Anterior cingulate cortex (tissue), 58 donors: ENCODE data around the gene MS4A10.
A peak's percentile ranks its signal among the peaks of the same experiment; 100 is the strongest.
"Not testable (repeated sequence)": the region's sequence is repeated elsewhere in the genome, so short reads cannot be mapped to it uniquely, and the experiment has no call there.

ENCODE experiments used
- DNase-seq, 58 donors: peaks; one replicate each; lab custom pipeline; 2025; lab: John Stamatoyannopoulos, UW

The MS4A10 gene

GRCh38 chr11:60821827-60822599, 36.9 kb downstream of the MS4A10 start:
- no peak for DNase-seq

- not testable (repeated sequence) for DNase-seq
Measured at GRCh38 chr11:60823745-60824306, 38.7 kb downstream of the MS4A10 start.

DNA sequence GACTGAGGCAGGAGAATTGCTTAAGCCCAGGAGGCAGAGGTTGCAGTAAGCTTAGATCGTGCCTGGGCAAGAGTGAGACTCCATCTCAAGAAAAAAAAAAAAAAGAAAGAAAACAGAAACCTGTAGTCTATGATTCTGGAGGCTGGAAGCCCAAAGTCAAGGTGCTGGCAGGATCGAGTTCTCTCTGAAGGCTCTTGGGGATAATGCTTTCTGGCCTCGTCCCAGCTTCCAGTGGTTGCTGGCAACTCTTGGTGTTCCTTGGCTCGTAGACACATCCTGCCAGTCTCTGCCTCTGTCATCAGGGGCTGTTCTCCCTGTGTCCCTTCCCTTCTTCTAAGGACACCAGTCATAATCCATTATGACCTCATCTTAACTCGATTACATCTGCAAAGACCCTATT, 40.0 kb downstream of the MS4A10 start:
- DNase-seq: no peak

DNA sequence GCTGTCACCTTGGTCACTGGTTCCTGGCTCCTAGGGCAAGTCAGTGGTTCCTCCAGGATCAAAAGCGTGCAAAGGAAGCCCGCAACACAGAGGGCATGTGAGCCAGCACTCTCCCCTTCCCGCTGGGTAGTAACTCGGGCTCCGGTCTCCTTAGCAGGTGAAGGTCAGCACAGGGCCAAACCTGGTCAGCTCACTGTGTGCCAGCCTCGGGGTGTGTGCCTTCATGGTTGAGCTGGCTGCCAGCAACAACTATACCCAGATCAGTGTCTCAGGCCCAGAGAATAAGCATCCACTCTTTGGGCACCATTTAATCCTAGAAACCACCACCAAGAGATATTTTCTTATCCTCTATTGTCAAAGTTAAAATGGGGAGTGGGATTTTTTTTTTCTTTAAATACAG, 40.7 kb downstream of the MS4A10 start:
- no peak for DNase-seq

- peak in 2 of 58 donors; percentile 10 to 31 for DNase-seq
Measured at GRCh38 chr11:60830478-60831142, 45.5 kb downstream of the MS4A10 start.

DNA sequence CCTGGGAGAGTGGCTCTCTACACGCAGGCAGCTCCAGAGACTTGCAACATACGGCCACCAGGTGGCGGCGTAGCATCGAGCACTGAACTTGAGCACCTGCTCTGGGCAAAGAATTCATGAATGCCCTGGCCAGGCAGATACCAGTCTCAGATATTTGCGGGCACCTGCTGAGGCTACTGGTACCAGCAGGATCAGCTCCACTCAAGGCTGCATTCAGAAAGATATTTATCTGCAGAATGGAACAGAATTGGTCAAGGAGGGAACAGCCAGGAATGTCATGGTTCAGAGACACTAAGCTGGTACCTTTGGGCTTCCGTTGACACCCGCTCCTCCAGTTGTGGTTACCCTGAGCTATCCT, 46.0 kb downstream of the MS4A10 start:
- peak in 54 of 58 donors; percentile 19 to 91 (median 68) for DNase-seq

DNA sequence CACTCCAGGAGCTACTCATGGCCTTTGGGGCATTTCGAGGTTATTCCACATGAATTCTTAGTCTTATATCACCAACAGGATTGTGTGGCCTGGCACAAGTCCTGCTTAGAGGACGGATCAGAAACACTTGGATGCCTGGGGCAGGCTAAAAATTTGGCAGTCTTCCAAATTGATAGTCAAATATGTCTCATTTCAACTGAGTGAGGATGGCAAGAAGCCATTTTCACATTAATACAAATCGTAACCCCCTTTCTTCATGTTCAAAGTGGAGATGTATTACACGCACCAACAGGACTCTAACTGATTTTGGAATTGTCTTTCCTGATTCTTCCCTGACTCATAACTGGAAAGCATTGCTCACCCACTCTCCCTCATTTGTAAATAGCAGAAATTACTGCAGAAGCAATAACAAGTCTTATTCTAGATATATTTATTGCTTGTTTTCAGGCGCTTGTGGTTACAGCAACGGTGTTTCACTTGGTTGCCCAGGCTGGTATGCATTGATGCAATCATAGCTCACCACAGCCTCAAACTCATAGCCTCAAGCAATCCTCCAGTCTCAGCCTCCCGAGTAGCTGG, 46.5 kb downstream of the MS4A10 start:
- DNase-seq: no peak

GRCh38 chr11:60834742-60835533, 49.8 kb downstream of the MS4A10 start:
- no peak for DNase-seq

DNA sequence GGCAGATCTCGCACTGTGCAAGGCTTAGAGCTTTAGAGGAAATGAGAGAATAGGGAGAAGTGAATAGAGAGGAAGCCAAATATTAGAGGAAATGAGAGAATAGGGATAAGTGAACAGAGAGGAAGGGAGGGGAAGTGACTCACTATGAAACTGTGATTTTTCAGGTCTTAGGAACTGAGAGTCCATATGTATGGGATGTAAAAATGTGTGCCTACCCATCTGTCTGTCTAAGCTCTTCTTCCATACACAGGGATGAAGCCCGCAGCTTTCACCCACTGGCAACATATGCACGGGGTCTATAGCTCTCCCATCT, 50.4 kb downstream of the MS4A10 start:
- DNase-seq: no peak

- no peak for DNase-seq
Measured at GRCh38 chr11:60836866-60837515, 51.9 kb downstream of the MS4A10 start.

GRCh38 chr11:60838132-60838531, 53.0 kb downstream of the MS4A10 start:
- DNase-seq: no peak

DNA sequence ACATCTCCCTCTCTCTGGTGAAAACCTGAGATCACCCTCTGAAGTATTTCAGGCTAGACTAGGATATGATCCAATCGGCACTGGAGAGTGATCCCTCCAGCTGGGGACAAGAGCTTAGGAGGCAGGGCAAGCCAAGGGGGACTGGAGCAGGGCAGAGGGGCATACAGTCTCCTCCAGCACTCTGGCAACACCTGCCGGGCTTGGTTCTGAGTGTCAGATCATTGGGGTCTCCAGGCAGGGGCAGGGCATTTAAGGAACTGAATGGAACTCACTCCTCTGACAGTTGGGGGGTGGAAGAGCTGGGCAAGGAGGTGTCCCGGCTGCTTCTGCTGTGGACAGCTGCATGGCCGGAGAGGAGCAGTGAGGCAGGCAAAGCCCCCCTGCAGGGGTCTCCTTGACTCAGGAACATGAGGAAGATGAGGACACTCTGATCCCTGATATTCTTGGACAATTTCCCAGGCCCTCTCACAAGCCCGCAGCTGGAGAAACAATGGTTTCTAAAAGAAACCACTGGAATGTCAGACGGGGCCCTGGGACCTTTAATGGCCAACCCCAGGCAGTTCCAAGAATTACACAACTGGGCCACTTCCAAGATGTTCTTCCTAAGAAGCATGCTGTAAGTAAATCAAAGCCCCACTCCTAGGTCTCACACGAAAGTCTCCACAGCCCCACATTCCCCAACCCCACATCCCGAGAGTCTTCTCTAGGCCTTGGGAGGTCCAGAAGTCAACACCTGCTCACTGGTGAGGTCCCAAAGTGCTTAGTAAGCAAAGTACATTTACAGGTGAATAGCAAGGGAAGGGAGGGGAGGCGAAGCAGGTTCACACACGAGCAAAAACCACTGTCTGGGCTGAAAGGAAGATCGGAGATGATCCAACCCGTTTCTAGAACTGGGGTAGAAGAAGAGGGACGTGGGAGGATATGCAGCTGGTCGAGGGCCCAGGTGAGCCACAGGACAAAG, 55.6 kb downstream of the MS4A10 start:
- DNase-seq: peak in 4 of 58 donors; percentile 8 to 37 (median 18)

DNA sequence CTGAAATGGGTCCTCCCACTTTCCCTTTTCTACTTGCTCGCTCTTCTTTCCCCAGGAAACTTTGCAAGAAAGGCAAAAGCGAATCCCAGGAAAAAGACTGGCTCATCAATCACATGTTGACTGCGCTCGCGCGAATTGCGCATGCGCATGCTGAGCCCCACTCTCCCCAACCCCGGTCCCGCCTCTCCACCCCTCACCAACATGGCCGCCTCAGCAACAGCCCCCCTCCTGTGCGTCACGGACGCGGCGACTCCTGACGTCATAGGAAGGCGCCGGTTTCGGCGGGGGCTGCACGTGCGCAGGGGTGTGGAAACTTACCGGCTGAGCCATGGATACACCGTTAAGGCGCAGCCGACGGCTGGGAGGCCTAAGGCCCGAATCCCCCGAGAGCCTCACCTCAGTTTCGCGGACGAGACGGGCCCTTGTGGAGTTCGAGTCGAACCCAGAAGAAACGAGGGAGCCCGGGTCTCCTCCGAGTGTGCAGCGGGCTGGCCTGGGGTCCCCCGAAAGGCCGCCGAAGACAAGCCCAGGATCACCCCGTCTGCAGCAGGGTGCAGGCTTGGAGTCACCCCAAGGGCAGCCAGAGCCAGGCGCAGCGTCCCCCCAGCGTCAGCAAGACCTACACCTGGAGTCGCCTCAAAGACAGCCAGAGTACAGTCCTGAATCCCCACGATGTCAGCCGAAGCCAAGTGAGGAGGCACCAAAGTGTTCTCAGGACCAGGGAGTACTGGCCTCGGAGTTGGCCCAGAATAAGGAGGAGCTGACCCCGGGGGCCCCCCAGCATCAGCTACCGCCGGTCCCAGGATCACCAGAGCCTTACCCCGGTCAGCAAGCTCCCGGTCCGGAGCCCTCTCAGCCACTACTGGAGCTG, 56.9 kb downstream of the MS4A10 start, which contains the start of gene CCDC86:
TSS of gene CCDC86 (plus strand) at position 317 of the 871 bp plus-strand sequence. CDS start at position 329, 12 bp downstream.
- peak; percentile 71 to 97 (median 92) for DNase-seq

DNA sequence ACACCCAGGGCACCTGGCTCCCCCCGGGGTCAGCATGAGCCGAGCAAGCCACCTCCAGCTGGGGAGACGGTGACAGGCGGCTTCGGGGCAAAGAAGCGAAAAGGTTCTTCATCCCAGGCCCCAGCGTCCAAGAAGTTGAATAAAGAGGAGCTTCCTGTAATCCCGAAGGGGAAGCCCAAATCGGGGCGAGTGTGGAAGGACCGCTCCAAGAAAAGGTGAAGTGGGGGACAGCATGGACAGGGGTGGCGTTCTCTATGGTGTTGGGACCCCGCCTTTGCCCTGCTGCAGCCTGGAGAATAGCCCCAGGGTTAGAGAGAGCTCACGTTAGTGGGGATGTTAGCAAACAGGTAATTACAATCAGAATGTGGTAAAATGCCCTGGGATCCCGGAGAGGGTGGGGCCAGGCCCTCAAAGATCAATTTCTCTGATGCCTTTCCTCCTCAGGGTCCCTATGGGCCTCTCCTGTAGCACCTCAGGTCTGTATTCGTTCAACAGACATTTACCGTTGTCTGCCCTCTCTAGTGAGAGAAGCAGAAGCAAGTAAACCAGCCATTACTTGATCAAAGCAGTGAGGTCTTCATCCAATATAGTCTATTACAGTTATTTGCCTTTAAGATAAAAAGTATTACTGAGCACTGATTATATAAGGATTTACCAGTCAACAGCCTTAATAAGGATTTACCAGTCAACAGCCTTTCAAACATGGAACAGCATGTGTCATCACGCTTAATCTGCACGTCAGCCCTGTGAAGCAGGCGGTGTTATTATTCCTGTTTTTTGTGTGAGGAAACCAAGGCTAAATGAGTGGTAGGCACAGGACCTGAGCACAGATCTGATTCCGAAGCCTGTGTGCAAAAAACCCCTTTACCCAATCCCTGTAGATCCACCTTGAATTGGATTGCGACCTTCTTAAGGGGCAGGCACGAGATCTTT, 57.8 kb downstream of the MS4A10 start:
- DNase-seq: no peak

DNA sequence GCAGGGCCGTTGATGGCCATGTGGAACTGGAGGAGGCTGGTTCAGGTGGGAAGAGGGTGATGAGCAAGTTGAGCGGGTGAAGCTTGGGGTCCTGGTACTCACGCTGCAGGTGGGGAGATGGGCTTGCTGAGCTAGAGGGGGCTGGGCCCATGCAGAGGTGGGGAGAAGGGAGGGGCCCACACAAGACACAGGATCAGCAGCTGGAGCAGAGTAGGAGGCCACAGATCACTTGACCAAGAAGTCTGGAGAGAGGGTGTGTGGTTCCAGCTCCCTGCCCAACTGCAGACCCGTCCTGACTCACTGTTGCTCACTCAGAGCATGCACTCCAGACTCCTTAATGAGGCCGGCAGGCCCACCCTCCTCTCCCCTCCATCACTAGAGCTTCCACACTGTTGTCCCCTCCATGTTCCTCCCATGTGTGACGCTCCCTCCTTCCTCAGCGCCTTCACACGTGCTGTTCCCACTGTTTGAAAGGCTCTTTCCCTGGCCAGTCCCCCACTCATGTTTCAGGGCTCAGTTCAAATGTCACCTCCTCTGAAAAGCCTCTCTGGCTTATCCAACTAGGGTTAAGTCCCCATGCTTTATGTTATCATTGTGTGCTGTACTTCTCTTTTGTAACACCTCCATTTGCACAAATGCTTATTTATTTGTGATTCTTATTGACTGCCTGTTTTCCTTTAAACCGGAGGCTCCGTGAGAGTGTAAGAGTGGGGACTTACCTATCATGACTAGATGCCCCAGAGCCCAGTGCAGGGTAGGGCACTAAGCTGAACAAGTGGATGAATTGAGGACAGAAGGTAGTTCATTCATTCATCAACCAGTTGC, 59.1 kb downstream of the MS4A10 start:
- peak in 1 of 58 donors; percentile 8 for DNase-seq

- DNase-seq: peak in 2 of 58 donors; percentile 7 to 26
Measured at GRCh38 chr11:60844870-60845221, 59.7 kb downstream of the MS4A10 start.
